ENCODE measurements around the gene NEB. TPM values are rescaled to one million over a fixed set of nuclear protein-coding genes. Genes with fewer than 3 reads are reported as not detected.

Gene NEB
- total RNA-seq, 1 experiment from 2014 or later, result 0.11 TPM

GRCh38 chr2:151637271-151637781 is 97.0 kb downstream of the NEB start:
- intact Hi-C loops (cut with micrococcal nuclease), result no loop called here
- H2AFZ ChIP-seq (ENCODE audit: low read length), result no peak overlapping the region
- no TSS peak for BruUV-seq (replicated peaks)
- H3K27me3 ChIP-seq (ENCODE audit: low read length), result no peaks in the 10 kb centered on the region
- no peaks in the 10 kb centered on the region for H3F3A ChIP-seq (ENCODE audit: low read length, unreplicated experiment)
- no peaks in the 10 kb centered on the region for H3K79me2 ChIP-seq (ENCODE audit: low read length)
- no peaks in the 10 kb centered on the region for H3K9me3 ChIP-seq (ENCODE audit: low read length)
- ChIA-PET POLR2A (ENCODE audit: unreplicated experiment) (no interaction called here), CTCF (no interaction called here)
- peaks cover 6% of the 10 kb centered on the region; the same call in 1 of the 2 replicates for H3K4me1 ChIP-seq (ENCODE audit: insufficient read depth, low read length)
- no peak overlapping the region for H3K4me3 ChIP-seq (ENCODE audit: low read length)
- no peak for TF ChIP-seq EZH2phosphoT487 (IDR thresholded peaks at IDR 0.05; ENCODE audit: borderline replicate concordance, low read length)
- no peak for TF ChIP-seq EZH2 (IDR thresholded peaks at IDR 0.05; ENCODE audit: low read length, unreplicated experiment)
- no peak for TF ChIP-seq CTCF (conservative IDR thresholded peaks at IDR 0.05; ENCODE audit: low read depth, low read length)
- no peak overlapping the region for H3K9ac ChIP-seq (ENCODE audit: low read length)
- DNase-seq (no peak), ATAC-seq (no peak)
- no peaks in the 10 kb centered on the region for H3K9me2 ChIP-seq (replicated peaks; ENCODE audit: low read length)
- H3K4me2 ChIP-seq (ENCODE audit: low read length), result no peak overlapping the region
- H3K36me3 ChIP-seq (ENCODE audit: low read depth, low read length), result no peaks in the 10 kb centered on the region
- no peaks in the 10 kb centered on the region for H4K20me1 ChIP-seq (ENCODE audit: low read length)
- no peak overlapping the region for H3K27ac ChIP-seq (ENCODE audit: low read length)

GRCh38 chr2:151634736-151635467 is 99.4 kb downstream of the NEB start:
- H3K9me3 ChIP-seq (ENCODE audit: low read length), result no peaks in the 10 kb centered on the region
- ATAC-seq (no peak), DNase-seq (no peak)
- H3K27ac ChIP-seq (ENCODE audit: low read length), result no peak overlapping the region
- intact Hi-C loops (cut with micrococcal nuclease), result no loop called here
- H3K9ac ChIP-seq (ENCODE audit: low read length), result no peak overlapping the region
- TF ChIP-seq EZH2phosphoT487 (IDR thresholded peaks at IDR 0.05; ENCODE audit: borderline replicate concordance, low read length) (no peak), CTCF (conservative IDR thresholded peaks at IDR 0.05; ENCODE audit: low read depth, low read length) (no peak), EZH2 (IDR thresholded peaks at IDR 0.05; ENCODE audit: low read length, unreplicated experiment) (no peak)
- H3K4me1 ChIP-seq (ENCODE audit: insufficient read depth, low read length), result peaks cover 6% of the 10 kb centered on the region; the same call in 1 of the 2 replicates
- H3K79me2 ChIP-seq (ENCODE audit: low read length), result no peaks in the 10 kb centered on the region
- ChIA-PET POLR2A (ENCODE audit: unreplicated experiment) (no interaction called here), CTCF (no interaction called here)
- no peak overlapping the region for H2AFZ ChIP-seq (ENCODE audit: low read length)
- no peaks in the 10 kb centered on the region for H4K20me1 ChIP-seq (ENCODE audit: low read length)
- BruUV-seq (replicated peaks), result no TSS peak
- no peak overlapping the region for H3K4me3 ChIP-seq (ENCODE audit: low read length)
- no peaks in the 10 kb centered on the region for H3K27me3 ChIP-seq (ENCODE audit: low read length)
- H3K4me2 ChIP-seq (ENCODE audit: low read length), result no peak overlapping the region
- H3F3A ChIP-seq (ENCODE audit: low read length, unreplicated experiment), result no peaks in the 10 kb centered on the region
- H3K36me3 ChIP-seq (ENCODE audit: low read depth, low read length), result no peaks in the 10 kb centered on the region
- no peaks in the 10 kb centered on the region for H3K9me2 ChIP-seq (replicated peaks; ENCODE audit: low read length)

- no peaks in the 10 kb centered on the region for H3K9me3 ChIP-seq (ENCODE audit: low read length)
- H3K36me3 ChIP-seq (ENCODE audit: low read depth, low read length), result no peaks in the 10 kb centered on the region
- H3K4me3 ChIP-seq (ENCODE audit: low read length), result no peak overlapping the region
- 0 out of 2 replicates have a peak, but pooled peaks cover under 1% of the 10 kb centered on the region for H3K4me1 ChIP-seq (ENCODE audit: insufficient read depth, low read length)
- H3F3A ChIP-seq (ENCODE audit: low read length, unreplicated experiment), result no peaks in the 10 kb centered on the region
- H3K9ac ChIP-seq (ENCODE audit: low read length), result no peak overlapping the region
- no peaks in the 10 kb centered on the region for H4K20me1 ChIP-seq (ENCODE audit: low read length)
- H3K27me3 ChIP-seq (ENCODE audit: low read length), result no peaks in the 10 kb centered on the region
- POLR2A ChIA-PET (ENCODE audit: unreplicated experiment), result no interaction called here
- 0 out of 2 replicates have a peak overlapping the region, but pooled peaks have one; percentile 7 for H2AFZ ChIP-seq (ENCODE audit: low read length)
- TF ChIP-seq EZH2 (IDR thresholded peaks at IDR 0.05; ENCODE audit: low read length, unreplicated experiment) (no peak), CTCF (conservative IDR thresholded peaks at IDR 0.05; ENCODE audit: low read depth, low read length) (peak; percentile 73)
- no peaks in the 10 kb centered on the region for H3K79me2 ChIP-seq (ENCODE audit: low read length)
- DNase-seq (peak; percentile 51), ATAC-seq (no peak)
- no peaks in the 10 kb centered on the region for H3K9me2 ChIP-seq (replicated peaks; ENCODE audit: low read length)
- intact Hi-C loops (cut with micrococcal nuclease), result no loop called here
- CTCF ChIA-PET, result no interaction called here
- BruUV-seq (replicated peaks), result no TSS peak
- no peak overlapping the region for H3K4me2 ChIP-seq (ENCODE audit: low read length)
- H3K27ac ChIP-seq (ENCODE audit: low read length), result no peak overlapping the region
Measured at GRCh38 chr2:151632993-151633565, 101.2 kb downstream of the NEB start.
